Suprapubic skin (tissue), 4 donors: ENCODE results near the gene OPN3. TPM values are rescaled to one million over a fixed set of nuclear protein-coding genes. Genes with fewer than 3 reads are reported as not detected.

Experiments
- DNase-seq, 2 donors: peaks; one replicate each; pipeline ENCODE4 v3.0.0-alpha.2; 2019; ENCODE audit warnings: low spot score in 2 of 2
- H3K27ac ChIP-seq: fragments of 200-600 bp; sonication (generic); one replicate; pipeline ENCODE4 v1.5.1; 2019
- H3K27me3 ChIP-seq: fragments of 200-600 bp; sonication (generic); one replicate; pipeline ENCODE4 v1.5.1; 2019
- H3K36me3 ChIP-seq: fragments of 200-600 bp; sonication (generic); one replicate; pipeline ENCODE4 v1.5.1; 2019
- H3K4me1 ChIP-seq: fragments of 200-600 bp; sonication (generic); one replicate; pipeline ENCODE4 v1.5.1; 2019
- H3K4me3 ChIP-seq: fragments of 200-600 bp; sonication (generic); one replicate; pipeline ENCODE4 v1.5.1; 2019; ENCODE audit warnings: mild to moderate bottlenecking
- H3K9me3 ChIP-seq: fragments of 200-600 bp; sonication (generic); one replicate; pipeline ENCODE4 v1.5.1; 2019
- EP300 ChIP-seq: sonication (generic); formaldehyde crosslinking; IDR thresholded peaks from one replicate; pipeline ENCODE4 v1.6.1; 2017; ENCODE audit warnings: antibody characterized with exemption
- POLR2A ChIP-seq, 2 donors: fragments of 450-650 bp; IDR thresholded peaks; one replicate each; pipeline ENCODE4 v1.6.1; 2017; ENCODE audit warnings: antibody characterized with exemption in 2 of 2, mild to moderate bottlenecking in 2 of 2, moderate library complexity in 2 of 2
- POLR2AphosphoS5 ChIP-seq, 3 donors: sonication (generic); formaldehyde crosslinking; IDR thresholded peaks; one replicate each; pipeline ENCODE4 v1.6.1; 2017; ENCODE audit warnings: antibody characterized with exemption in 3 of 3
- WGBS: methylation state at CpG from one replicate; pipeline ENCODE4 v1.1.5; 2018; 5-methylcytosine and 5-hydroxymethylcytosine counted together
- total RNA-seq, 4 donors: library from RNA; depleted of rRNA; stranded (reverse); fragments of >200 nt; gene quantifications; one replicate each; pipeline ENCODE4 v1.1.0, GENCODE V29; 2016
- TF ChIP-seq, protein P1 (sequence below), 2 donors: fragments of 200-600 bp in 1 of 2; fragments of 450-650 bp in 1 of 2; sonication (generic) in 1 of 2; IDR thresholded peaks; one replicate each; pipeline ENCODE4 v1.5.1; 2016 to 2019; ENCODE audit warnings: antibody characterized with exemption in 2 of 2, mild to moderate bottlenecking in 1 of 2, moderate library complexity in 1 of 2

Gene OPN3
- total RNA-seq, 4 donors from 2014 or later = 16.9 to 41.8 (median 28.4) TPM

DNA sequence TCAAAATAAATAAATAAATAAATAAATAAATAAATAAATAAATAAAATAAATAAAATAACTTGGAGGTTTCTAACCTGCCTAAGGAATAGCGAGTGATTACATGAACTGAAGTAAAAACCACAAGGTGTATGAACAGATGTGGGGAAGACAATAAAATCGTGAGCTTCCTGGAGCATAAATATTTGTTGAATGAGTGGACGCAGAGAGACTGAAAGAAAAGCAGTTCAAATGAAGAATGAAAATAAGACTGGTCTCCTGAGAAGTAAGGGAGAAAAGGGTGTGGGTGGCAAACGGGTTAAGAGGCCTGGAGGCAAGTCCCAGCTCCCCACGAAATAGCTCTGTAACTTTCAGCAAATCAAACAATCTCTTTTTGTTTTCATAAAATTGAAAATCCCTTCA lies 33.6 kb downstream of the OPN3 start:
- no peak overlapping the region for H3K27ac ChIP-seq
- no peaks in the 10 kb centered on the region for H3K36me3 ChIP-seq
- no peak overlapping the region for H3K4me3 ChIP-seq
- H3K9me3 ChIP-seq = no peaks in the 10 kb centered on the region
- DNase-seq = no peak
- 68% methylated on average over 5 of the region's 5 CpGs for WGBS
- no peak for TF ChIP-seq POLR2AphosphoS5 (IDR thresholded peaks at IDR 0.05)
- TF ChIP-seq POLR2A (IDR thresholded peaks at IDR 0.05) = no peak
- no peak for TF ChIP-seq EP300
- TF ChIP-seq, protein P1, sequence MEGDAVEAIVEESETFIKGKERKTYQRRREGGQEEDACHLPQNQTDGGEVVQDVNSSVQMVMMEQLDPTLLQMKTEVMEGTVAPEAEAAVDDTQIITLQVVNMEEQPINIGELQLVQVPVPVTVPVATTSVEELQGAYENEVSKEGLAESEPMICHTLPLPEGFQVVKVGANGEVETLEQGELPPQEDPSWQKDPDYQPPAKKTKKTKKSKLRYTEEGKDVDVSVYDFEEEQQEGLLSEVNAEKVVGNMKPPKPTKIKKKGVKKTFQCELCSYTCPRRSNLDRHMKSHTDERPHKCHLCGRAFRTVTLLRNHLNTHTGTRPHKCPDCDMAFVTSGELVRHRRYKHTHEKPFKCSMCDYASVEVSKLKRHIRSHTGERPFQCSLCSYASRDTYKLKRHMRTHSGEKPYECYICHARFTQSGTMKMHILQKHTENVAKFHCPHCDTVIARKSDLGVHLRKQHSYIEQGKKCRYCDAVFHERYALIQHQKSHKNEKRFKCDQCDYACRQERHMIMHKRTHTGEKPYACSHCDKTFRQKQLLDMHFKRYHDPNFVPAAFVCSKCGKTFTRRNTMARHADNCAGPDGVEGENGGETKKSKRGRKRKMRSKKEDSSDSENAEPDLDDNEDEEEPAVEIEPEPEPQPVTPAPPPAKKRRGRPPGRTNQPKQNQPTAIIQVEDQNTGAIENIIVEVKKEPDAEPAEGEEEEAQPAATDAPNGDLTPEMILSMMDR (IDR thresholded peaks at IDR 0.05) = no peak
- no peaks in the 10 kb centered on the region for H3K27me3 ChIP-seq
- peaks cover 10% of the 10 kb centered on the region for H3K4me1 ChIP-seq

DNA sequence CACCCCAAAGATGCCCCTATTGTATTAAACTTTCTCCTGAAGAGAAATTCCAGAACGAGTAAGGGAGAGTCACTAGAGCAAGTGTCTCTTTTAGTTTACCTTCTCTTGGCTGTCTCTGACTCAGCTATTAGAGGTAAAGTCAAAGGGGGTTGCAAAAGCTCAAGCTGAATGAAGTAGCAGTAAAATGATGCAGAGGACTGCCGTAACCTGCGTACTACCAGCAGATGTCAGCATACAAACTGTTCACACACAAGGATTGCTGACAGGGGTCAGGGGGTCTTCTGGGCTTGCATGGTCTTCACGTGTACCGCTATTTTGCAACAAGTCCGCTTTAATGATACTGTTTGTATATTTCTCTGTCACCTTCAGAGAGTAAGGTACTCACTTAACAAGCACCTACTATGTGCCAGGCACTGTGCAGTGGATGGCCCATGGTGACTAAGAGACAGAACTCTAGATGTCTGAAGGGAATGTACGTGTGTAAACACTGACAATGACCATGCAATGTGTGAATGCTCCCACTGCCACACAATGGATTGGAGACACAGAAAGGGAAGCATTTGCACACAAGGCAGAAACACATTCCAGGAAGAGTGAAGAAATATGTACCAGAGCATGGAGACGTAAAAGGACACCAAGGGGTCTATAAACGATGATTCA lies 34.9 kb downstream of the OPN3 start:
- TF ChIP-seq POLR2A (IDR thresholded peaks at IDR 0.05) = no peak
- TF ChIP-seq, protein P1 (IDR thresholded peaks at IDR 0.05) = no peak
- Histone ChIP-seq H3K36me3 (no peaks in the 10 kb centered on the region), H3K27ac (no peak overlapping the region), H3K4me3 (no peak overlapping the region), H3K9me3 (no peaks in the 10 kb centered on the region), H3K27me3 (no peaks in the 10 kb centered on the region), H3K4me1 (peaks cover 6% of the 10 kb centered on the region)
- no peak for DNase-seq
- 81% methylated on average over 9 of the region's 9 CpGs for WGBS

- 62% methylated on average over 3 of the region's 3 CpGs for WGBS
- no peaks in the 10 kb centered on the region for H3K27me3 ChIP-seq
- H3K9me3 ChIP-seq = no peaks in the 10 kb centered on the region
- no peak for DNase-seq
- no peak overlapping the region for H3K4me3 ChIP-seq
- H3K27ac ChIP-seq = no peak overlapping the region
- TF ChIP-seq POLR2A (IDR thresholded peaks at IDR 0.05) (no peak), POLR2AphosphoS5 (IDR thresholded peaks at IDR 0.05) (no peak)
- TF ChIP-seq, protein P1 (IDR thresholded peaks at IDR 0.05) = no peak
- H3K36me3 ChIP-seq = no peaks in the 10 kb centered on the region
- no peaks in the 10 kb centered on the region for H3K4me1 ChIP-seq
Observed at GRCh38 chr1:241603731-241604245, 36.4 kb downstream of the OPN3 start.

GRCh38 chr1:241600496-241600901 lies 39.7 kb downstream of the OPN3 start:
- no peak overlapping the region for H3K27ac ChIP-seq
- no peak overlapping the region for H3K4me3 ChIP-seq
- no peaks in the 10 kb centered on the region for H3K4me1 ChIP-seq
- no peaks in the 10 kb centered on the region for H3K36me3 ChIP-seq
- H3K9me3 ChIP-seq = no peaks in the 10 kb centered on the region
- DNase-seq = no peak
- 72% methylated on average over 2 of the region's 2 CpGs for WGBS
- TF ChIP-seq EP300 (no peak), POLR2AphosphoS5 (IDR thresholded peaks at IDR 0.05) (no peak), POLR2A (IDR thresholded peaks at IDR 0.05) (no peak)
- TF ChIP-seq, protein P1 (IDR thresholded peaks at IDR 0.05) = no peak
- H3K27me3 ChIP-seq = no peaks in the 10 kb centered on the region

- Histone ChIP-seq H3K9me3 (no peaks in the 10 kb centered on the region), H3K27ac (no peak overlapping the region), H3K36me3 (no peaks in the 10 kb centered on the region), H3K4me1 (no peaks in the 10 kb centered on the region), H3K27me3 (no peaks in the 10 kb centered on the region), H3K4me3 (no peak overlapping the region)
- WGBS = 81% methylated on average over 3 of the region's 3 CpGs
- TF ChIP-seq POLR2A (IDR thresholded peaks at IDR 0.05) (no peak), POLR2AphosphoS5 (IDR thresholded peaks at IDR 0.05) (no peak), EP300 (no peak)
- TF ChIP-seq, protein P1 (IDR thresholded peaks at IDR 0.05) = no peak
- DNase-seq = no peak
Observed at GRCh38 chr1:241598249-241598648, 41.9 kb downstream of the OPN3 start.
